ENCODE results near the gene COMMD1.
"Not testable (repeated sequence)": the region's sequence is repeated elsewhere in the genome, so short reads cannot be mapped to it uniquely, and the experiment has no call there.

The COMMD1 gene

GRCh38 chr2:61924895-61925663 is 19.6 kb downstream of the COMMD1 start:
- DNase-seq (ENCODE audit: low spot score) = no peak

DNA sequence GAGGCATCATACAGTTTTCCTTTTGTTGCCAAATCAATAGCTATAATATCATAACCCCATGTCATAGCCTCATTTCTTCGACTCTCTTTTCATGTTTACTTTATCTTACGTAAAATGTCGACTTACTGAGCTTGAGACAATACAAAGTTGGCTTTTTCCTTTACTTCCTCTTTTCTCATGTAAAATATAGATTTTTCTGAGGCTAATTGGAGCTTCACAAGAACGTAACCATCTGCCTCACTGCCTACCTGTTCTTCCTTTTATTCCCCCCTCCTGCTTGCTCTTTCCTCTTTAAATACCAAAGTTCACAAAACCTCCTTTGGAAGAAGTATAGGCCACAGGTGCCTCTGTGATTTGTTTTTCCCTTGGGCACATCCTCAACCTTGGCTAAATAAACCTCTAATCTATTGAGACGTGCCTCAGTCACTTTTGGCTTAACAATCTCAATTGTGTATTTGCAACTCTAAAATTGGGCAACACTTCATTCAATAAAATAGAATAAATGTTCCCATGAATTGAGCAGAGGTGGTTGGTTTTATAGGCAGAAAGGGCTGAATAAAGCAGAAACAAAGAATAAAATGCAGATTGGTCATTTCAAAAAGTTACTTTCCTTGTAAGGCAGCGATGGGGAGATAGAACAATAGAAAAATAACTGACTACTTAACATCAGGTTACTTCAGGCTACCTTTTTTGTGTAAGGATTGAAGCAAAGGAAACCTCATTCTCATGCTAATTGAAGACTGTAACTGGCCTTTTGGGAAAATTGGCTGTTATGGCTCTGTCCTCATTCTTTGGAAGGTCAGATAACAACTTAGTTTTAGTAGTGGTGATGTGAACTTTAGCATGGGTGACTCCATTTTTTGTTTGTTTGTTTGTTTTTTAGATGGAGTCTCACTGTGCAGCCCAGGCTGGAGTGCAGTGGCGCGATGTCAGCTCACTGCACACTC is 21.3 kb downstream of the COMMD1 start:
- DNase-seq (ENCODE audit: low spot score) = no peak

DNA sequence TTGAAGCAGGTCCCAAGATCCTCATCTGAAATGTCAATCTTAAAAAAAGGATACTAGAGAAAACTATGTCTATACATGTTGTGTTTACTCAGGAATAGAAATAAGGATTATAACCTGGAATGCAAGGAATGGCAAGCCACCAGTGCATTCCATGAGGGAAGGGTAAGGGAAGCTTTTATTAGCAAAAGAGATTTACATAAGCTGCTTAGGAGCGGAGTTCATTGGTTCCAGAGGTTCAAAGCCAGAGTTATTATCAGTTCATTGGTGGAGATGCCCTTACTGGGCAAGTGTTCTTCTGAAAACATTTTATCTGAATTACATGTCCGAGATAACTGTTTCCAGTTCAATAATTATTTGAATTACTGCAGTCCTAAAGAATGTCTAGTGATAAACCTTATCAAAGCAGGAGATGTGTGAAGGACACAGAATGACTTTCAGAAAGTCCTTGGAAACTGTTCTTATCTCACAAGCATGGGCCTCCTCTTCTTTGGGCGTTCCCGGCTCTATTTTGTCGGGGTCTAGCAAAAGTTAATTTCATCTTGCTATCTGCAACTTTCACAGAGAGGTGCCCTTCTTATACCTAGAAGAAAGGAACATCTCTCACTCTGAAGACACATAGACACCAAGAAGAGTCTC is 23.5 kb downstream of the COMMD1 start:
- DNase-seq (ENCODE audit: low spot score) = no peak

DNA sequence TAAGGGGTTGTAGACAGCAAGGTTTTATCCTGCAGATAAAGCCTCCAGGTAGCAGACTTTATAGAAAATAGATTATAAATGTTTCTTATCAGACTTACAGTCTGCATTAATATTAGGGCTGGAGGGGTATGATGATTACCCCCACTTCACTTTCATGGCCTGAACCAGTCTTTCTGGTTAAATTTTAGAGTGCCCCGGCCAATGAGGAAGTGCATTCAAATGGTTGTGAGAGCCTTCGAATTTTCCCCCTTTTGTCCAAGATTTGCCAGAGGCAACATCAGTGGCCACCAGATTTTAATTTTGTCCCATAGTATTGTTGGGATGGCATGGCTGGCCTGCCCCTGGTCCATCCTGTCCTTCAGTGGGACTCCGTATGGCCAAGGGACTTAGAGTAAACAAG is 31.6 kb downstream of the COMMD1 start:
- no peak for DNase-seq (ENCODE audit: low spot score)

GRCh38 chr2:61937886-61938285 is 32.4 kb downstream of the COMMD1 start:
- no peak for DNase-seq (ENCODE audit: low spot score)

- no peak for DNase-seq (ENCODE audit: low spot score)
Measured at GRCh38 chr2:61938511-61938910, 33.0 kb downstream of the COMMD1 start.

DNA sequence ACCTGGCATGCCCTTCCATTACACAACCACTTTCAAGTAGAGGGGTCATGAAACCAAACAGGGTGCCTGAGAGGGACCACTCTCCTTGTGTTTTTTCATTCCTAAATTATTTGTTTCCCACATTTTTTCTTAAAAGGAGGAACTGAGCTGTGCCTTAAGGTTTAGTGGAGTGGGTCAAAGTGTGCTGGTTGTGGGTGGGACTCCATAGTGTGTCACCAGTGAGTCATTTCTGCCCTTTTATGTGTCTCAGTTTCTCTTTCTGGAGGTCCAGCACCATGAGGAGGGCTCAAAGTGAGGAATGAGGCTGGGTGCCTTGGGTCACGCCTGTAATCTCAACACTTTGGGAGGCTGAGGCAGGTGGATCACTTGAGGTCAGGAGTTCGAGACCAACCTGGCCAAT is 37.8 kb downstream of the COMMD1 start:
- no peak for DNase-seq (ENCODE audit: low spot score)

GRCh38 chr2:61946666-61947065 is 41.2 kb downstream of the COMMD1 start:
- DNase-seq (ENCODE audit: low spot score) = no peak

DNA sequence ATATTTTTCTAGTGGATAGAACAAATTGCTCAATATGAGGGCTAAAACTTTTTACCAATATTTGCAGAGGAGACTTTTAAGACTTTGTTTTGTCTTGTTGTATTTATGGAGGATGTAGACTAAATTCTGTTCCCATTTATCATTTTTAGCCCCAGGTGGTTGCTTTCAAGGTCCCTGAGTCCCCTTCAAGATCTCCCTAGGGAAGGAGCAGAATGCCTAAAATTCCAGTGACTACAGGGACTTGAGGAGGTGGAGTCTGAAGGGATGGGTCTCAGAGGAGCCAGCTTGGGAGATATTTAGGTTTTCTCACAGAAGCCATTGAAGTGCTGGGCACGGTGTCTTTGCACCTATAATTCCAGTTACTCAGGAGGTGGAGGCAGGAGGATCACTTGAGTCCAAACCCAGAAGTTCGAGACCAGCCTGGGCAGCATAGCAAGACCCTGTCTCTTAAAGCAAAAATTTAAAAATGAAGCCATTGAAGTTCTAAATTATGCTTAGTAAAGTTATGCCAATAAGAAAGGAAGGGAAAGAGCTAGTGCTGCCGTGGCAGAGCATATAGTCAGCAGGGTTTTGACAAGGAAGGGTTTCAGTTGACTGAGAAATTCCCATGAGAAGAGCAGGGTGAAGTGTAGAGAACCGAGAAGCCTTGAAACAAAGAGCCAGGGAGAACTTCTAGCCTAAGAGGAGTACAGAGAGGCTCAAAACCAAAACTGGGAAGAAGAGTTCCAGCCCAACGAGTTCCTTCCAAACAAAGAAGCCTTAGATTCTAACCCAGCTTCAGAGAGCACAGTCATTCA is 43.4 kb downstream of the COMMD1 start:
- DNase-seq (ENCODE audit: low spot score) = no peak

- no peak for DNase-seq (ENCODE audit: low spot score)
Measured at GRCh38 chr2:61949458-61949713, 43.9 kb downstream of the COMMD1 start.

- DNase-seq (ENCODE audit: low spot score) = no peak
Measured at GRCh38 chr2:61949714-61950560, 44.5 kb downstream of the COMMD1 start.

DNA sequence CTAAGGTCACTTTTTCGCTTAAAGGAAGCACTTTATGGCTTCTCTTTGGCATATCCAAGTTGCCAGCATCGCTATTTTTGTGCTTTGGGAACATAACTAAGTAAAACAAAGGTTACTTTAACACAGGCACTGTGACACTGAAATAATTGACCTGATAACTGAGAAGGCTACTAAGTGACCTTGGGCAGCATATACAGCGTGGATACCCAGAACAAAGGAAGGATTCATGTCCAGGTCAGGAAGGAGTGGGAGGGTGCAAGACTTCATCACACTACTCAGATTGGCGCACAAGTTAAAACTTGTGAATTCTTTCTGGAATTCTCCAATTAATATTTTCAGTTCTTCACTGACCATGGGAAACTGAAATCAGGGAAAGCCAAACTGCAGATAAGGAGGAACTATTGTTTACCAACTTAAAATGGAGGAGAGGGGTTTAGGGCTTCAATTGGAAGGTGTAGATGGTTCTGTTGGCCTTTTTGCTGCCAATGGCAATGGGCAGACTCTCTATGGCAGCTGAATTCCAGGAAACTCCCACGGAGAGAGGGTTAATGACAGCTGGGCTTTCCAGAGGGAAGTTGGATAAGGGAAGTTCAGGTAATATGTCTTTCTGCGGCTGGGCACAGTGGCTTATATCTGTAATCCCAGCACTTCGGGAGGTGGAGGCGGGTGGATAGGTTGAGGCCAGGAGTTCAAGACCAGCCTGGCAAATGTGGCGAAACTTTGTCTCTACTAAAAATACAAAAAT is 45.3 kb downstream of the COMMD1 start:
- no peak for DNase-seq (ENCODE audit: low spot score)

DNA sequence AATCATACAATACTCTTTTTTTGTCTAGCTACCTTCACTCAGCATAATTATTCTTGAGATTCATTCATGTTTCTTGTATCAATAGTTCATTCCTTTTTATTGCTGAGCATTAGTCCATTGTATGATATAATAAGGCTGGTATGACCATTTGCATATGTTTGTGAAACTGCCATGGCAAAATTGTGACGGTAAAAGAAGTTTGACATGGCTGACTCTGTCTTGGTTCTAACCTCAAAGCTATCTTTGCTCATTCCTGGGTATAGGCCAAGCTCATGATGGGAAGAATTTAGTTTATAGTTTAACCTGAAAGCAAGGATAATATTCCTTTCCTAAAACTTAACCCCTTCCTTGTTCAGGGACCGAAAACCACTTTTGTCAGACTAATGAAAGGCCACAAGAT is 46.4 kb downstream of the COMMD1 start:
- DNase-seq (ENCODE audit: low spot score) = no peak

- no peak for DNase-seq (ENCODE audit: low spot score)
Measured at GRCh38 chr2:61952288-61952687, 46.8 kb downstream of the COMMD1 start.

DNA sequence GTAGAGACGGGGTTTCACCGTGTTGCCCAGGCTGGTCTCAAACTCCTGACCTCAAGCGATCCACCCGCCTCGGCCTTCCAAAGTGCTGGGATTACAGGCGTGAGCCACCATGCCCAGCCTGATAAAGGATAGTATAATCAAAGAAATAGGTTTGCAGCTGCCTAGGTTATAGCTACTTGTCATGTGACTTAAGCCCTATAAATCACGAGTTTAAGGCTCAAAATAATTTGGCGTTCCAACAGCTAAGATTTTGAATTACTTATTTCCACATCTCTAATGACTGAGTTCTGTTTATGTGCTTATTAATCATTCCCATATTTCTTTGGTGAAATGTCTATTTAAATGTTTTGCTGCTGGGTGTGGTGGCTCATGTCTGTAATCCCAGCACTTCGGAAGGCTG is 49.4 kb downstream of the COMMD1 start:
- not testable (repeated sequence) for DNase-seq (ENCODE audit: low spot score)

- no peak for DNase-seq (ENCODE audit: low spot score)
Measured at GRCh38 chr2:61959381-61960293, 54.2 kb downstream of the COMMD1 start.

DNA sequence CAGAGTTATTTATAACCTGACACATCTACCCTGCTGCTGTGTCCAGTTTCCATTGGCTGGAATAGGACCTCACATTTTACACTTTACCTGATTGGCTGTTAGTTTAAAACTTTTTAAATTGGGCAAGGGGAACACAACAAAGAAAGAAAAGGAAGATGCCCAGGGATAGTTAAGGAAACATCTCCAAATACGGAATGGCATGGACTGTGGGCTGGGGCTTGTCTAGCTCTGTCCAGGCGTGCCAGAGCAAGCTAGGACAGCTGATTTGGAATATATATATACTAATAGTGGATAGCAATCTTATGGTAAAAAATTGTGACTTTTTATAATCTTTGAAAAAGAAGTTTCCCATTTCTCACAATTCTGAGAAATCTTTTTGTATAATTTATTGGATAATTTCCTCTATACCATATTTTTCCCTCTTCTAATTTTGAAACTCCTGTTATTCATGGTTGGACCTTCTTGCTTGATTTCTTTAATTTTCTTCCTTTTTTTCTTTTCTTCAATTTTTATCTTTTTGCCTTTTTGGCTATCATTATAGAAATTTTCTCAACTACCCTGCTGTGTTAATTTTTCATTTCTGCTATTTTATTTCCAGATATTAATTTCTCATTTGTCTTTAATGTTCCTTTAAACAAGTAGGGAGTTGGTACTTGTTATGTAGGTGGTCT is 55.9 kb downstream of the COMMD1 start:
- DNase-seq (ENCODE audit: low spot score) = no peak

DNA sequence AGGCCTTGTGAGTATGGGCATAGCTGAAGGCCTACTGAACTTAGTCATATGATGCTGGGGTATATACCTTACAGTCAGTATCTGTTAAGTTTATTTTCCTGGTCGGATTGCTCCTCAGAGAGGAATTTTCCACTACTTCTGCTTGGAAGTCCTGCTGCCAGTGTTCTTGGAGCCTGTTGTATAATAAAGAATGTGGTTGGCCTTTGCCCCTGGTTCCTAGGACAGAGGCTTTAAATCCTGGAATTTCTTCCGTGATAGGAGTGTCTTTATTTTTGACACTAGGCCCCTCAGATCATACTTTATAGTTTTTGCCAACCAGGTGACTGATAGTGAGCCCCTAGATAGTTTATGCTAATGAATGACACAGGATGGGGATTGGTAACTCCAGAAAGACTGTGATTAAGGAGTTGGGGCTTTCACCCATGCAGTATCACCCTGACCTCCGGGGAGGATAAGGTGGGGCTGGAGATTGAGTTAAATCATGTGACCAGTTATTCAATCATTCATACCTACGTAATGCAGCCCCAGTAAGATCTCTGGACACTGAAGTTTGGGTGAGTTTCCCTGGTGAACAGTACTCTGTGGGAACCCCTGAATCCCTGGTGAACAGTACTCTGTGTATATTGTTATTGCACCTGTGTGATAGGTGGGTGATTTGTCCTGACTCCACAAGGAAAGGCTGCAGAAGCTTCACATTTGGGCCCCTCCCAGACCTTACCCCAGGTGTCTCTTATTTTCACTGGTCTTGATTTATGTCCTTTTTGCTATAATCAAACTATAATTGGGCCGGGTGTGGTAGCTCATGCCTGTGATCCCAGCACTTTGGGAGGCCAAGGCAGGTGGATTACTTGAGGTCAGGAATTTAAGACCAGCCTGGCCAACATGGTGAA is 56.9 kb downstream of the COMMD1 start:
- no peak for DNase-seq (ENCODE audit: low spot score)

Measured in AG20443 (cell line).